Measurements from ENCODE around the gene EDC4. TPM values are rescaled to one million over a fixed set of nuclear protein-coding genes. Genes with fewer than 3 reads are reported as not detected.

EDC4 gene
- total and polyA plus RNA-seq, 2 of the 13 experiments (the other 11 are each of a cell fraction or from before 2014, with no cell fraction given) = 51.4 to 59.1 TPM

- TF ChIP-seq ZGPAT (CRISPR knock-in tag; IDR thresholded peaks at IDR 0.05) (0 out of 2 replicates have a peak, but pooled peaks have one; percentile 25), SMC3 (IDR thresholded peaks at IDR 0.05; ENCODE audit: low read length) (peak; percentile 95), ERF (CRISPR knock-in tag; IDR thresholded peaks at IDR 0.05) (peak; percentile 57; the same call in 1 of the 2 replicates), BATF2 (CRISPR knock-in tag; IDR thresholded peaks at IDR 0.05) (0 out of 2 replicates have a peak, but pooled peaks have one; percentile 44), ZBTB38 (CRISPR knock-in tag; IDR thresholded peaks at IDR 0.05) (peak; percentile 40; the same call in 1 of the 2 replicates), ZKSCAN1 (IDR thresholded peaks at IDR 0.05; ENCODE audit: low read length) (0 out of 2 replicates have a peak, but pooled peaks have one; percentile 36), STAG1 (CRISPR knock-in tag; IDR thresholded peaks at IDR 0.05) (peak; percentile 98), ZNF788 (CRISPR knock-in tag; IDR thresholded peaks at IDR 0.05; ENCODE audit: borderline replicate concordance) (peak; percentile 87; the same call in 1 of the 2 replicates), REPIN1 (CRISPR knock-in tag; IDR thresholded peaks at IDR 0.05; ENCODE audit: borderline replicate concordance, low read depth) (peak; percentile 30; the same call in 1 of the 2 replicates), PCBP2 (optimal IDR thresholded peaks at IDR 0.05; ENCODE audit: low read depth, low read length, poor library complexity, severe bottlenecking) (no peak), NONO (IDR thresholded peaks at IDR 0.05) (no peak), NONO (CRISPR knock-in tag; conservative IDR thresholded peaks at IDR 0.05) (peak; percentile 83), KDM2A (CRISPR knock-in tag; IDR thresholded peaks at IDR 0.05; ENCODE audit: borderline replicate concordance, low read depth) (peak; percentile 74), HOXA9 (CRISPR knock-in tag; IDR thresholded peaks at IDR 0.05; ENCODE audit: borderline replicate concordance) (peak; percentile 33; the same call in 1 of the 2 replicates), ZNF331 (CRISPR knock-in tag; IDR thresholded peaks at IDR 0.05) (no peak; the same call in 1 of the 2 replicates), ATF3 (CRISPR knock-in tag; IDR thresholded peaks at IDR 0.05) (peak; percentile 26; the same call in 1 of the 2 replicates), ZNF280B (CRISPR knock-in tag; IDR thresholded peaks at IDR 0.05; ENCODE audit: borderline replicate concordance) (0 out of 2 replicates have a peak, but pooled peaks have one; percentile 47), ZNF672 (CRISPR knock-in tag; IDR thresholded peaks at IDR 0.05) (peak; percentile 51; the same call in 1 of the 2 replicates), CTCF (CRISPR knock-in tag; IDR thresholded peaks at IDR 0.05) (peak; percentile 99), SP1 (IDR thresholded peaks at IDR 0.05) (no peak), SP1 (CRISPR knock-in tag; IDR thresholded peaks at IDR 0.05) (peak; percentile 54; the same call in 1 of the 2 replicates), ZNF839 (CRISPR knock-in tag; IDR thresholded peaks at IDR 0.05; ENCODE audit: borderline replicate concordance) (peak; percentile 58; the same call in 1 of the 2 replicates), ZNF350 (CRISPR knock-in tag; IDR thresholded peaks at IDR 0.05; ENCODE audit: borderline replicate concordance, low read depth) (peak; percentile 52)
Observed at GRCh38 chr16:67928561-67929364, 55.9 kb downstream of the EDC4 start (continued).
